HepG2 (cell line): ENCODE data around the gene SPAG8. TPM values are rescaled to one million over a fixed set of nuclear protein-coding genes. Genes with fewer than 3 reads are reported as not detected.

ENCODE experiments used
- ATF6 ChIP-seq: sonication (generic); formaldehyde crosslinking; conservative IDR thresholded peaks from 2 replicates; pipeline ENCODE4 v1.4.0; 2020; ENCODE audit warnings: missing genetic modification reagents
- ATF7-NPFF ChIP-seq: sonication (generic); formaldehyde crosslinking; IDR thresholded peaks from 2 replicates; pipeline ENCODE4 v1.8.1; 2023; ENCODE audit warnings: mild to moderate bottlenecking, low read depth, missing genetic modification reagents, moderate library complexity
- BCL6 ChIP-seq: IDR thresholded peaks from 2 replicates; pipeline ENCODE4 v1.6.1; 2016; ENCODE audit warnings: missing genetic modification reagents, missing compliant biosample characterization
- EZH2 ChIP-seq: conservative IDR thresholded peaks from 2 replicates; pipeline ENCODE4 v1.6.1; 2012; ENCODE audit warnings: mild to moderate bottlenecking, low read depth, low read length, moderate library complexity
- MED8 ChIP-seq: sonication (generic); formaldehyde crosslinking; IDR thresholded peaks from 2 replicates; pipeline ENCODE4 v1.8.1; 2023; ENCODE audit warnings: mild to moderate bottlenecking, missing genetic modification reagents; ENCODE audit not compliant: insufficient replicate concordance
- MEIS1 ChIP-seq: sonication (generic); formaldehyde crosslinking; IDR thresholded peaks from 2 replicates; pipeline ENCODE4 v1.9.0; 2021; ENCODE audit warnings: mild to moderate bottlenecking, missing genetic modification reagents, moderate library complexity, borderline replicate concordance
- NR2C2 ChIP-seq: sonication (generic); formaldehyde crosslinking; IDR thresholded peaks from 2 replicates; pipeline ENCODE4 v1.4.0; 2020; ENCODE audit warnings: missing genetic modification reagents, mild to moderate bottlenecking, moderate library complexity, borderline replicate concordance
- PHF21A ChIP-seq: sonication (generic); formaldehyde crosslinking; IDR thresholded peaks from 2 replicates; pipeline ENCODE4 v1.5.0; 2020; ENCODE audit warnings: mild to moderate bottlenecking, missing genetic modification reagents
- POGZ ChIP-seq: sonication (generic); formaldehyde crosslinking; IDR thresholded peaks from 2 replicates; pipeline ENCODE4 v1.4.0; 2020; ENCODE audit warnings: mild to moderate bottlenecking, missing genetic modification reagents
- RXRB ChIP-seq: IDR thresholded peaks from 2 replicates; pipeline ENCODE4 v1.6.1; 2016; ENCODE audit warnings: borderline replicate concordance, missing genetic modification reagents, missing compliant biosample characterization
- U2AF1 ChIP-seq: fragments of 200-400 bp; formaldehyde crosslinking; optimal IDR thresholded peaks from 2 replicates; pipeline ENCODE3; 2017; ENCODE audit warnings: mild to moderate bottlenecking, low read depth, low read length
- ZNF12 ChIP-seq: sonication (generic); formaldehyde crosslinking; IDR thresholded peaks from 2 replicates; pipeline ENCODE4 v1.5.0; 2020; ENCODE audit warnings: missing genetic modification reagents
- polyA plus RNA-seq, 8 experiments: library from polyadenylated mRNA; depleted of rRNA in 3 of 8; stranded (reverse) in 7 of 8; unstranded in 1 of 8; fragments of >200 nt; fragmentation: Illumina TruSeq in 4 of 8; extraction: Trizol in 4 of 8; gene quantifications; 2 replicates each; pipeline versions ENCODE4 v1.2.1 to v1.2.3, GENCODE V29; 2011 to 2016; ENCODE audit warnings: low read depth in 4 of 8, missing spikeins in 1 of 8, mixed read lengths in 1 of 8; ENCODE audit not compliant: insufficient read depth in 1 of 8
- total RNA-seq, 5 experiments: library from RNA; depleted of rRNA; stranded (reverse); fragments of >200 nt; fragmentation: Illumina TruSeq; extraction: Trizol; gene quantifications; 2 replicates each; pipeline ENCODE4 v1.2.3, GENCODE V29; 2016; ENCODE audit warnings: low read depth in 1 of 5
- TF ChIP-seq, protein P1 (sequence below): sonication (generic); formaldehyde crosslinking; IDR thresholded peaks from 2 replicates; pipeline ENCODE4 v1.4.0; 2020; ENCODE audit warnings: mild to moderate bottlenecking, missing genetic modification reagents
- TF ChIP-seq, protein P2 (sequence below): sonication (generic); formaldehyde crosslinking; IDR thresholded peaks from 2 replicates; pipeline ENCODE4 v1.4.0; 2020; ENCODE audit warnings: missing genetic modification reagents, borderline replicate concordance

SPAG8 gene
- total and polyA plus RNA-seq, 2 of the 13 experiments (the other 11 are each of a cell fraction or from before 2014, with no cell fraction given), result 0.18 to 0.27 TPM

DNA sequence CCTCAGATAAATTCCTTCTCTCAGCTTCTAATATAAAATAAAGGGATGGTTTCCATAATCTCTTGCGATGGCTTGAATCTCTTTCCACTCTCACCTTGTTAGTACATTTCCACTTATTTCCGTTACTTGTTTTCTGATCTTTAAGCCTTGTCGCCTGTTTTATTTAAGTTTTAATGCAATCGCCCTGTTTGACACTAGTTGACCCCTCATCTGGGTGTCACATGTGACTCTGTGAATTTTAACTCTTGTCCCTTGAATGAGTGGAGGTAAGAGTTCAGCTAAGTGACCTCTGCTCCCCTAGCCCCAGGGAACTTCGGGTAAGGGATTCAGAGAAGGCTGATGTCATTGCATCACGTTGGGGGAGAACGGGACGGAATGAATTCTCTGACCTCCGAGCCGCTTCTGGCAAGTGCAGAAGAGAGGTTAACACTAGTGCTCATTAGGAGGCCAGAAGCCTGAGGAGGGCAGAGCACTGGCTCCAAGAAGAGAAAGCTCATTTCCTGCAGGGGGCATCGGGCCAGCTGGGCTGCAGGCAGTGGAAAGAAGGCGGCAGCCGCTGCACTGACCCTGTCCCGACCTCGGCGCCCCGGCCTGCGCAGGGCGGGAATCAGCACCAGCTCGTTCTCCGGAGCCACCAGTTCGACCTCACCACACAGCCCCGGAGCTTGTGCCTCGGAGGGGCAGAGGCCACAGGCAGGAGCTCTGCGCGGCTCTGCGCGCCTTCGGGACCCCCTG is 2.2 kb upstream of the SPAG8 start (continued):
- TF ChIP-seq, protein P1, sequence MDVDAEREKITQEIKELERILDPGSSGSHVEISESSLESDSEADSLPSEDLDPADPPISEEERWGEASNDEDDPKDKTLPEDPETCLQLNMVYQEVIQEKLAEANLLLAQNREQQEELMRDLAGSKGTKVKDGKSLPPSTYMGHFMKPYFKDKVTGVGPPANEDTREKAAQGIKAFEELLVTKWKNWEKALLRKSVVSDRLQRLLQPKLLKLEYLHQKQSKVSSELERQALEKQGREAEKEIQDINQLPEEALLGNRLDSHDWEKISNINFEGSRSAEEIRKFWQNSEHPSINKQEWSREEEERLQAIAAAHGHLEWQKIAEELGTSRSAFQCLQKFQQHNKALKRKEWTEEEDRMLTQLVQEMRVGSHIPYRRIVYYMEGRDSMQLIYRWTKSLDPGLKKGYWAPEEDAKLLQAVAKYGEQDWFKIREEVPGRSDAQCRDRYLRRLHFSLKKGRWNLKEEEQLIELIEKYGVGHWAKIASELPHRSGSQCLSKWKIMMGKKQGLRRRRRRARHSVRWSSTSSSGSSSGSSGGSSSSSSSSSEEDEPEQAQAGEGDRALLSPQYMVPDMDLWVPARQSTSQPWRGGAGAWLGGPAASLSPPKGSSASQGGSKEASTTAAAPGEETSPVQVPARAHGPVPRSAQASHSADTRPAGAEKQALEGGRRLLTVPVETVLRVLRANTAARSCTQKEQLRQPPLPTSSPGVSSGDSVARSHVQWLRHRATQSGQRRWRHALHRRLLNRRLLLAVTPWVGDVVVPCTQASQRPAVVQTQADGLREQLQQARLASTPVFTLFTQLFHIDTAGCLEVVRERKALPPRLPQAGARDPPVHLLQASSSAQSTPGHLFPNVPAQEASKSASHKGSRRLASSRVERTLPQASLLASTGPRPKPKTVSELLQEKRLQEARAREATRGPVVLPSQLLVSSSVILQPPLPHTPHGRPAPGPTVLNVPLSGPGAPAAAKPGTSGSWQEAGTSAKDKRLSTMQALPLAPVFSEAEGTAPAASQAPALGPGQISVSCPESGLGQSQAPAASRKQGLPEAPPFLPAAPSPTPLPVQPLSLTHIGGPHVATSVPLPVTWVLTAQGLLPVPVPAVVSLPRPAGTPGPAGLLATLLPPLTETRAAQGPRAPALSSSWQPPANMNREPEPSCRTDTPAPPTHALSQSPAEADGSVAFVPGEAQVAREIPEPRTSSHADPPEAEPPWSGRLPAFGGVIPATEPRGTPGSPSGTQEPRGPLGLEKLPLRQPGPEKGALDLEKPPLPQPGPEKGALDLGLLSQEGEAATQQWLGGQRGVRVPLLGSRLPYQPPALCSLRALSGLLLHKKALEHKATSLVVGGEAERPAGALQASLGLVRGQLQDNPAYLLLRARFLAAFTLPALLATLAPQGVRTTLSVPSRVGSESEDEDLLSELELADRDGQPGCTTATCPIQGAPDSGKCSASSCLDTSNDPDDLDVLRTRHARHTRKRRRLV (CRISPR knock-in tag), result peak; percentile 44; the same call in 1 of the 2 replicates
- TF ChIP-seq BCL6 (CRISPR knock-in tag) (peak; percentile 84), POGZ (CRISPR knock-in tag) (no peak), MED8 (CRISPR knock-in tag) (peak; percentile 24), ATF6 (CRISPR knock-in tag) (no peak), EZH2 (no peak), RXRB (CRISPR knock-in tag) (peak; percentile 98), ATF7-NPFF (CRISPR knock-in tag) (peak; percentile 89; the same call in 1 of the 2 replicates), NR2C2 (CRISPR knock-in tag) (peak; percentile 95), PHF21A (CRISPR knock-in tag) (peak; percentile 58; the same call in 1 of the 2 replicates), MEIS1 (CRISPR knock-in tag) (no peak; the same call in 1 of the 2 replicates), U2AF1 (no peak), ZNF12 (no peak)
- TF ChIP-seq, protein P2, sequence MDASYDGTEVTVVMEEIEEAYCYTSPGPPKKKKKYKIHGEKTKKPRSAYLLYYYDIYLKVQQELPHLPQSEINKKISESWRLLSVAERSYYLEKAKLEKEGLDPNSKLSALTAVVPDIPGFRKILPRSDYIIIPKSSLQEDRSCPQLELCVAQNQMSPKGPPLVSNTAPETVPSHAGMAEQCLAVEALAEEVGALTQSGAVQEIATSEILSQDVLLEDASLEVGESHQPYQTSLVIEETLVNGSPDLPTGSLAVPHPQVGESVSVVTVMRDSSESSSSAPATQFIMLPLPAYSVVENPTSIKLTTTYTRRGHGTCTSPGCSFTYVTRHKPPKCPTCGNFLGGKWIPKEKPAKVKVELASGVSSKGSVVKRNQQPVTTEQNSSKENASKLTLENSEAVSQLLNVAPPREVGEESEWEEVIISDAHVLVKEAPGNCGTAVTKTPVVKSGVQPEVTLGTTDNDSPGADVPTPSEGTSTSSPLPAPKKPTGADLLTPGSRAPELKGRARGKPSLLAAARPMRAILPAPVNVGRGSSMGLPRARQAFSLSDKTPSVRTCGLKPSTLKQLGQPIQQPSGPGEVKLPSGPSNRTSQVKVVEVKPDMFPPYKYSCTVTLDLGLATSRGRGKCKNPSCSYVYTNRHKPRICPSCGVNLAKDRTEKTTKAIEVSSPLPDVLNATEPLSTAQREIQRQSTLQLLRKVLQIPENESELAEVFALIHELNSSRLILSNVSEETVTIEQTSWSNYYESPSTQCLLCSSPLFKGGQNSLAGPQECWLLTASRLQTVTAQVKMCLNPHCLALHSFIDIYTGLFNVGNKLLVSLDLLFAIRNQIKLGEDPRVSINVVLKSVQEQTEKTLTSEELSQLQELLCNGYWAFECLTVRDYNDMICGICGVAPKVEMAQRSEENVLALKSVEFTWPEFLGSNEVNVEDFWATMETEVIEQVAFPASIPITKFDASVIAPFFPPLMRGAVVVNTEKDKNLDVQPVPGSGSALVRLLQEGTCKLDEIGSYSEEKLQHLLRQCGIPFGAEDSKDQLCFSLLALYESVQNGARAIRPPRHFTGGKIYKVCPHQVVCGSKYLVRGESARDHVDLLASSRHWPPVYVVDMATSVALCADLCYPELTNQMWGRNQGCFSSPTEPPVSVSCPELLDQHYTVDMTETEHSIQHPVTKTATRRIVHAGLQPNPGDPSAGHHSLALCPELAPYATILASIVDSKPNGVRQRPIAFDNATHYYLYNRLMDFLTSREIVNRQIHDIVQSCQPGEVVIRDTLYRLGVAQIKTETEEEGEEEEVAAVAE (CRISPR knock-in tag), result no peak; the same call in 1 of the 2 replicates
